GM12878 (cell line): ENCODE results near the gene FAM53B.

Experiments
- EP300 ChIP-seq, 2 experiments: fragments of 150-350 bp in 1 of 2; IDR thresholded peaks; 2 replicates each; pipeline ENCODE4 v1.6.1; 2011 to 2012; ENCODE audit warnings: low read depth in 2 of 2, low read length in 2 of 2, borderline replicate concordance in 1 of 2, improper control_type of control experiment in 1 of 2, inconsistent platforms in 1 of 2; ENCODE audit not compliant: control insufficient read depth in 1 of 2
- POLR2A ChIP-seq: IDR thresholded peaks from 2 replicates; pipeline ENCODE4 v1.6.1; 2011; ENCODE audit warnings: low read depth, mild to moderate bottlenecking, low read length
- POLR2AphosphoS5 ChIP-seq: IDR thresholded peaks from 2 replicates; pipeline ENCODE4 v1.6.1; 2011; ENCODE audit warnings: mild to moderate bottlenecking, low read length, inconsistent platforms
- TF ChIP-seq, protein P1 (sequence below), 3 experiments: IDR thresholded peaks in 2 of 3; conservative IDR thresholded peaks in 1 of 3; 2 replicates each; pipeline ENCODE4 v1.5.1; 2011; ENCODE audit warnings: low read depth in 3 of 3, low read length in 3 of 3, mild to moderate bottlenecking in 3 of 3, control low read depth in 2 of 3, moderate library complexity in 2 of 3, inconsistent platforms in 1 of 3, mixed read lengths in 1 of 3; ENCODE audit not compliant: control insufficient read depth in 2 of 3, insufficient read depth in 1 of 3; ENCODE audit errors: extremely low read depth in 1 of 3
- TF ChIP-seq, protein P2 (sequence below): IDR thresholded peaks from 2 replicates; pipeline ENCODE4 v1.6.1; 2012; ENCODE audit warnings: low read depth, low read length, improper control_type of control experiment

DNA sequence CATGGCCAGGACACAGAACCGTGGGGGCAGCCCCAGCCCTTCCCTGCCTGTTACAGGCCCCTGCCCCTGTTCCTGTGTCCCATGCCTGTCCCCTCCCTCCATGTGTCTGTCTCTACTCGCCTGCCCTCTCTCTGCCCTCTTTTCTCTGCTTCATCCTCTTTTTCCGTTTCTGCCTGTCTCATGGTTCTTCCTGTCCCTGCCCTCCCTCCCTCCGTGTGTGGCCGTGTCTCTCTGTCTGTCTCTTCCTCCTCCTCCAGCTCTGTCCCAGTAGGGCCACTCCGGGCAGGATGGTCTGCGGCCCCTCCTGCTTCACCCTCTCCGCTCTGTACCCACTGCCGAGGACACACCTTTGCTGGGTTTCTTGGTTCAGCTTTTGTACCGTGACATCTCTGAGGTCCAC lies 137.4 kb downstream of the FAM53B start:
- TF ChIP-seq, protein P1, sequence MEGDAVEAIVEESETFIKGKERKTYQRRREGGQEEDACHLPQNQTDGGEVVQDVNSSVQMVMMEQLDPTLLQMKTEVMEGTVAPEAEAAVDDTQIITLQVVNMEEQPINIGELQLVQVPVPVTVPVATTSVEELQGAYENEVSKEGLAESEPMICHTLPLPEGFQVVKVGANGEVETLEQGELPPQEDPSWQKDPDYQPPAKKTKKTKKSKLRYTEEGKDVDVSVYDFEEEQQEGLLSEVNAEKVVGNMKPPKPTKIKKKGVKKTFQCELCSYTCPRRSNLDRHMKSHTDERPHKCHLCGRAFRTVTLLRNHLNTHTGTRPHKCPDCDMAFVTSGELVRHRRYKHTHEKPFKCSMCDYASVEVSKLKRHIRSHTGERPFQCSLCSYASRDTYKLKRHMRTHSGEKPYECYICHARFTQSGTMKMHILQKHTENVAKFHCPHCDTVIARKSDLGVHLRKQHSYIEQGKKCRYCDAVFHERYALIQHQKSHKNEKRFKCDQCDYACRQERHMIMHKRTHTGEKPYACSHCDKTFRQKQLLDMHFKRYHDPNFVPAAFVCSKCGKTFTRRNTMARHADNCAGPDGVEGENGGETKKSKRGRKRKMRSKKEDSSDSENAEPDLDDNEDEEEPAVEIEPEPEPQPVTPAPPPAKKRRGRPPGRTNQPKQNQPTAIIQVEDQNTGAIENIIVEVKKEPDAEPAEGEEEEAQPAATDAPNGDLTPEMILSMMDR (IDR thresholded peaks at IDR 0.05 in 2 of 3, conservative IDR thresholded peaks at IDR 0.05 in 1 of 3; ENCODE audit: control insufficient read depth in 2 of 3, extremely low read depth in 1 of 3, insufficient read depth in 1 of 3, low read depth in 3 of 3, low read length in 3 of 3) = no peak
- TF ChIP-seq POLR2A = no peak
- no peak for TF ChIP-seq POLR2AphosphoS5
- TF ChIP-seq EP300 (IDR thresholded peaks at IDR 0.05; ENCODE audit: borderline replicate concordance in 1 of 2, control insufficient read depth in 1 of 2, low read depth in 2 of 2, low read length in 2 of 2) = no peak
- TF ChIP-seq, protein P2, sequence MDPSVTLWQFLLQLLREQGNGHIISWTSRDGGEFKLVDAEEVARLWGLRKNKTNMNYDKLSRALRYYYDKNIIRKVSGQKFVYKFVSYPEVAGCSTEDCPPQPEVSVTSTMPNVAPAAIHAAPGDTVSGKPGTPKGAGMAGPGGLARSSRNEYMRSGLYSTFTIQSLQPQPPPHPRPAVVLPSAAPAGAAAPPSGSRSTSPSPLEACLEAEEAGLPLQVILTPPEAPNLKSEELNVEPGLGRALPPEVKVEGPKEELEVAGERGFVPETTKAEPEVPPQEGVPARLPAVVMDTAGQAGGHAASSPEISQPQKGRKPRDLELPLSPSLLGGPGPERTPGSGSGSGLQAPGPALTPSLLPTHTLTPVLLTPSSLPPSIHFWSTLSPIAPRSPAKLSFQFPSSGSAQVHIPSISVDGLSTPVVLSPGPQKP = no peak
